Measurements from ENCODE around the gene TMEM151A. TPM values are rescaled to one million over a fixed set of nuclear protein-coding genes. Genes with fewer than 3 reads are reported as not detected.

TMEM151A gene
- total and polyA plus RNA-seq, 2 experiments from 2014 or later = 1.0 to 4.4 TPM

GRCh38 chr11:66266378-66267038 lies 25.2 kb upstream of the TMEM151A start:
- no peaks in the 10 kb centered on the region for H3K4me1 ChIP-seq (ENCODE audit: insufficient read depth)
- ATAC-seq (no peak), DNase-seq (ENCODE audit: low spot score) (no peak)
- H3F3A ChIP-seq (replicated peaks; ENCODE audit: low read depth) = 0 out of 2 replicates have a peak, but pooled peaks cover 14% of the 10 kb centered on the region
- TF ChIP-seq EZH2phosphoT487 (IDR thresholded peaks at IDR 0.05; ENCODE audit: unreplicated experiment) (no peak), NANOG (IDR thresholded peaks at IDR 0.05; ENCODE audit: borderline replicate concordance) (no peak), ZNF331 (CRISPR knock-in tag; IDR thresholded peaks at IDR 0.05; ENCODE audit: low read depth) (no peak), STAT1 (IDR thresholded peaks at IDR 0.05; ENCODE audit: unreplicated experiment) (no peak), CTCF (conservative IDR thresholded peaks at IDR 0.05; ENCODE audit: low read depth in 2 of 2) (no peak), ZNF114 (CRISPR knock-in tag; IDR thresholded peaks at IDR 0.05) (no peak), JUNB (IDR thresholded peaks at IDR 0.05; ENCODE audit: unreplicated experiment) (no peak), POLR2AphosphoS5 (IDR thresholded peaks at IDR 0.05; ENCODE audit: low read depth) (no peak), ETS1 (IDR thresholded peaks at IDR 0.05) (no peak), REST (IDR thresholded peaks at IDR 0.05; ENCODE audit: unreplicated experiment) (no peak), CREB1 (CRISPR knock-in tag; IDR thresholded peaks at IDR 0.05; ENCODE audit: low read depth) (no peak), EZH2 (IDR thresholded peaks at IDR 0.05; ENCODE audit: low read depth, unreplicated experiment) (no peak), ZNF462 (CRISPR knock-in tag; IDR thresholded peaks at IDR 0.05) (no peak)
- H3K36me3 Mint-ChIP-seq (ENCODE audit: low read depth) = peaks cover 31% of the 10 kb centered on the region
- peaks cover 16% of the 10 kb centered on the region for H3K4me1 Mint-ChIP-seq
- H3K9me3 Mint-ChIP-seq = no peaks in the 10 kb centered on the region
- peaks cover 20% of the 10 kb centered on the region for H3K79me2 ChIP-seq (replicated peaks; ENCODE audit: insufficient read depth)
- peaks cover 7% of the 10 kb centered on the region for H4K20me1 ChIP-seq (replicated peaks; ENCODE audit: insufficient read depth)
- peak overlapping the region; percentile 79; the same call in 1 of the 2 replicates for H3K27ac ChIP-seq (ENCODE audit: low read depth)
- H3K4me3 ChIP-seq = peak overlapping the region; percentile 95
- H3K27me3 ChIP-seq (ENCODE audit: insufficient read depth) = no peaks in the 10 kb centered on the region
- peaks cover 10% of the 10 kb centered on the region for H3K27me3 Mint-ChIP-seq (ENCODE audit: insufficient read depth, low read depth, poor library complexity)
- no peaks in the 10 kb centered on the region for H3K36me3 ChIP-seq (ENCODE audit: insufficient read depth)
- H3K9me2 ChIP-seq (ENCODE audit: insufficient read depth) = no peaks in the 10 kb centered on the region
- H2AFZ ChIP-seq = no peak overlapping the region
- H3K4me3 Mint-ChIP-seq = peak overlapping the region; percentile 93
- H3K4me2 ChIP-seq = peak overlapping the region; percentile 73
- H3K27ac Mint-ChIP-seq = no peak overlapping the region
